Activated naive CD8-positive, alpha-beta T cell treated with anti-CD3 and anti-CD28 coated beads, Interleukin-2, amount 10 ng/mL, durations not matched to agents 7 days and 5 days (primary cell): ENCODE data around the gene GNA15. TPM values are rescaled to one million over a fixed set of nuclear protein-coding genes. Genes with fewer than 3 reads are reported as not detected.

ENCODE experiments used
- ATAC-seq: fragments of 150-1000 bp; cut with Tn5 transposase; one replicate; pipeline ENCODE4 v1.10.0; 2021; ENCODE audit warnings: low read depth, moderate library complexity
- POLR2A ChIA-PET: fragments of 350-600 bp; sonication (Branson Sonifier 250); formaldehyde crosslinking; loops from one replicate; lab custom pipeline; 2021; ENCODE audit warnings: antibody characterized with exemption; lab: Charles Lee
- DNase-seq: peaks from one replicate; pipeline ENCODE4 v3.0.0; 2021
- H3K27ac Mint-ChIP-seq: one replicate; pipeline ENCODE4 v1.8.0; 2022; ENCODE audit warnings: mild to moderate bottlenecking, mixed read lengths
- H3K27me3 Mint-ChIP-seq: one replicate; pipeline ENCODE4 v1.8.0; 2022; ENCODE audit warnings: mild to moderate bottlenecking, moderate library complexity, mixed read lengths
- H3K36me3 Mint-ChIP-seq: one replicate; pipeline ENCODE4 v1.8.0; 2021; ENCODE audit warnings: mild to moderate bottlenecking, mixed read lengths
- H3K4me1 Mint-ChIP-seq: one replicate; pipeline ENCODE4 v1.8.0; 2021; ENCODE audit warnings: mixed read lengths
- H3K4me3 Mint-ChIP-seq: one replicate; pipeline ENCODE4 v1.8.0; 2022; ENCODE audit warnings: mild to moderate bottlenecking, moderate library complexity, mixed read lengths
- H3K9me3 Mint-ChIP-seq: one replicate; pipeline ENCODE4 v1.8.0; 2021; ENCODE audit warnings: mixed read lengths
- total RNA-seq, 2 experiments: library from RNA; stranded (reverse); gene quantifications; one replicate each; pipeline ENCODE4 v1.2.3, GENCODE V29; 2021

Gene GNA15
- total RNA-seq, 2 experiments from 2014 or later = 17.9 to 19.5 TPM

DNA sequence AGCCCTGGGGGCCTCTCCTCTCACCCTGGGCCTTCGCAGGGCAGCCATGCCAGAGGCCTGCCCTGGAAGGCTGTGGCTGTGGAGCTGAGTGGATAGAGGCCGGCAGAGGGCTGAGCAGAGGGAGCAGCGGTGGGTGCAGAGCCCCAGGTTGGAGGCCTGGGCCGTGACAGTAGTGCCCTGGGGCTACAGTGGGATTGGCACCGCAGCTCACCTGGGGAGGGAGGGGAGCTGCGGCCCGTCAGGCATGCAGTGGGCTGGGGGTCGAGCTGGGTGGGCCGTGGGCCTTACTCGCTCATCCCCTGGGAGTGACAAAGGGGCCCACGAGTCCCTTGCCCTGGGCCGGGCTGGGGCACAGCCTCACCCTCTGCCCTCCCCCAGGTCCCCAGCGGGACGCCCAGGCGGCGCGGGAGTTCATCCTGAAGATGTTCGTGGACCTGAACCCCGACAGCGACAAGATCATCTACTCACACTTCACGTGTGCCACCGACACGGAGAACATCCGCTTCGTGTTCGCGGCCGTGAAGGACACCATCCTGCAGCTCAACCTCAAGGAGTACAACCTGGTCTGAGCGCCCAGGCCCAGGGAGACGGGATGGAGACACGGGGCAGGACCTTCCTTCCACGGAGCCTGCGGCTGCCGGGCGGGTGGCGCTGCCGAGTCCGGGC is 15.1 kb upstream of the GNA15 start:
- no peak overlapping the region for H3K27ac Mint-ChIP-seq
- DNase-seq = no peak
- H3K9me3 Mint-ChIP-seq = no peaks in the 10 kb centered on the region
- POLR2A ChIA-PET = no interaction called here
- H3K4me1 Mint-ChIP-seq = no peaks in the 10 kb centered on the region
- ATAC-seq = no peak
- no peaks in the 10 kb centered on the region for H3K36me3 Mint-ChIP-seq
- peaks cover 2% of the 10 kb centered on the region for H3K27me3 Mint-ChIP-seq
- H3K4me3 Mint-ChIP-seq = no peak overlapping the region

DNA sequence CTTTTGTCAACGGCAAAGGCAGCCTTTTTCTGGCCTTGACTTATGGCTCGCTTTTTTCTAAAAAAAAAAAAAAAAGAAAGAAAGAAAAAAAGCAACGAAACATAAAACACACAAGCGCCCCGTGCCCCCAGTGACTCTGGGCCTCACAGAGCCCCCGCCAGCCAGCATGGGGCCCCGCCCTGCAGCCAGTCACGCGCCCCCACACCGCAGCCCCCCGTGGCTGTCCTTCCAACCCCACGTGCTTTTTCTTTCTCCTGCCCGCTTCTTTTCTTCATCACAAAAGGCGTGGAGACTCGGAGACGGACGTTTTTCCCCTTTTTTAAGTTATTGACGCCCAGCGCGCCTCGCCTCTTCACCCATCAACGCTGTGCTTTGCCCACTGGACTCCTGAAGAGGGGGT is 14.4 kb upstream of the GNA15 start:
- DNase-seq (no peak), ATAC-seq (no peak)
- Mint-ChIP-seq H3K27me3 (peaks cover 3% of the 10 kb centered on the region), H3K4me1 (peaks cover 2% of the 10 kb centered on the region), H3K9me3 (no peaks in the 10 kb centered on the region), H3K36me3 (no peaks in the 10 kb centered on the region), H3K27ac (no peak overlapping the region), H3K4me3 (no peak overlapping the region)
- POLR2A ChIA-PET = no interaction called here

DNA sequence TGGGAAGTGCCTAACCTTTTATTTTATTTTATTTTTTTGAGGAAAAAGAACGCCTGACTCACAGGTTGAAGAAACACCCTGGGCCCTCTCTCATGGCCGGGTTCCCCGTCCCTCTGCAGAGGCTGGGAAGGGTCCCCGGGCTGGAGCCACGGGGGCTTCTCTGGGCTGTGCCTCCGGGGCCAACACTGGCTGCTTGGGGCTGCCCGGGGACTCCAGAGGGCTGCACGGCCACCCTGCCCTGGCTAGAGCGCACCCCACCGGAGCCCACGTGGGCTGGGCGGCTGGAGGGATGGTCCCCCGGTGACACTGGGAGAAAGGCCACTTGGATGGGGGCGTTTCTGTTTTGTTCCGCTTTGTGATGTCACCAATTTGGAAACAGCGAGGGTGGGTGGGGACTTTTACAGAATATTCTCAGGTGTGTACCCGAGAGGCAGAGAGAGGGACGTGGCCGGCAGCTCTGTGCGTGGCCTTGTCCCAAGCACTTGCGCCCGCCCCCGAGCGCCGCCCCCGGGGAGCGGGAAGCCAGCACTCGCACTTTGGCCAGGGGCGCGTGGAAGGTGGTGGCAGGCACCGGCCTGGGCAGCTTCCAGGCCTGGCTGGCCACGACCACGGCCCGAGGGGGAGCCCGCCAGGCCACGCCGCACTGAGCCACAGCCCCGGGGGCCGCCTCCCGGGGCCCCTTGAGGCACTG is 13.9 kb upstream of the GNA15 start:
- Mint-ChIP-seq H3K9me3 (no peaks in the 10 kb centered on the region), H3K36me3 (no peaks in the 10 kb centered on the region), H3K27ac (no peak overlapping the region), H3K4me3 (no peak overlapping the region), H3K4me1 (peaks cover 2% of the 10 kb centered on the region), H3K27me3 (peaks cover 3% of the 10 kb centered on the region)
- ATAC-seq (no peak), DNase-seq (no peak)
- POLR2A ChIA-PET = no interaction called here

DNA sequence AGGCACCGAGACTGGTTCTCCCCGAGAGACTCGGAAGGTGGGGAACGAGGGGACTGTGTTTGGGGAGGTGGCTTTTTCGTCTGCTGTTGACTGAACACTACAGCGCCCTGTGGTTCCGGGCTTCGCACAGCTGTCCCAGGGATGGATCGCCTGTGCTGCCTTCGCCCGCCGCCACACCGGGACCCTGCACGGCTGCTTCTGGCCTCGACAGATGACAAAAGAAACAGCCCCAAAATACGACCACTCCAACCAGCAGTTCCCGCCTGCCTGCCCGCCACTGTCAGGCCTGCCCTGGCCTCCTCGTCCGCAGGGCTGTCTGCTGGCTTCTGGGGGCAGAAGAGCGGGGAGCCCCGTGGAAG is 13.3 kb upstream of the GNA15 start:
- POLR2A ChIA-PET = interaction anchor here (0.5 kb wide), 1 partner anchor 157 kb away, joined by 5 read pairs; no protein-coding TSS in a partner anchor
- Mint-ChIP-seq H3K4me3 (no peak overlapping the region), H3K27me3 (peaks cover 3% of the 10 kb centered on the region), H3K36me3 (no peaks in the 10 kb centered on the region), H3K9me3 (no peaks in the 10 kb centered on the region), H3K4me1 (peaks cover 2% of the 10 kb centered on the region), H3K27ac (no peak overlapping the region)
- ATAC-seq (no peak), DNase-seq (no peak)

GRCh38 chr19:3123088-3123721 is 12.6 kb upstream of the GNA15 start:
- H3K9me3 Mint-ChIP-seq = no peaks in the 10 kb centered on the region
- peaks cover 2% of the 10 kb centered on the region for H3K4me1 Mint-ChIP-seq
- H3K27ac Mint-ChIP-seq = no peak overlapping the region
- ATAC-seq = no peak
- POLR2A ChIA-PET = interaction anchor here (0.5 kb wide), 1 partner anchor 158 kb away, joined by 5 read pairs; no protein-coding TSS in a partner anchor
- no peak for DNase-seq
- peaks cover 3% of the 10 kb centered on the region for H3K27me3 Mint-ChIP-seq
- no peak overlapping the region for H3K4me3 Mint-ChIP-seq
- H3K36me3 Mint-ChIP-seq = no peaks in the 10 kb centered on the region

DNA sequence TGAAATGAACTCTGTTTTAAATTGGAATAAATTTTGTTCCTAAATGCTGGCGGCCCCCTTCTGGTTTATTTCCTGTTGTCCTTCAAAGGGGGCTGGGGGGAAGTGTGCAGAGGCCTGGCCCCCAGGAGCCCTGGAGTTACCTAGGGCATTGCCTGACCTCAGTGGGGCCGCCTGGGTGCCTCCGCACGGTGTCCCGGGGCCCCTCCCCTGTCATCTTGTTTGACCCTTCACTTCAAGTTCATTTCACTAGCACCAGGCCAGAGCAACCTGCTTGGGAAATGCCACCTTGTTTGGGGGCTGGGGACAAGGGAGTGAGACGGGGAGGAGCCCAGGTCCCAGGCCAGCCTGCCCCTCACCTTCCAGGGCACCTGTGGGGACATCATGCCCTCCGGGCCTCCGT is 11.9 kb upstream of the GNA15 start:
- POLR2A ChIA-PET = no interaction called here
- no peak for DNase-seq
- Mint-ChIP-seq H3K9me3 (no peaks in the 10 kb centered on the region), H3K36me3 (no peaks in the 10 kb centered on the region), H3K27me3 (peaks cover 3% of the 10 kb centered on the region), H3K4me3 (no peak overlapping the region), H3K27ac (no peak overlapping the region), H3K4me1 (peaks cover 3% of the 10 kb centered on the region)
- ATAC-seq = no peak

DNA sequence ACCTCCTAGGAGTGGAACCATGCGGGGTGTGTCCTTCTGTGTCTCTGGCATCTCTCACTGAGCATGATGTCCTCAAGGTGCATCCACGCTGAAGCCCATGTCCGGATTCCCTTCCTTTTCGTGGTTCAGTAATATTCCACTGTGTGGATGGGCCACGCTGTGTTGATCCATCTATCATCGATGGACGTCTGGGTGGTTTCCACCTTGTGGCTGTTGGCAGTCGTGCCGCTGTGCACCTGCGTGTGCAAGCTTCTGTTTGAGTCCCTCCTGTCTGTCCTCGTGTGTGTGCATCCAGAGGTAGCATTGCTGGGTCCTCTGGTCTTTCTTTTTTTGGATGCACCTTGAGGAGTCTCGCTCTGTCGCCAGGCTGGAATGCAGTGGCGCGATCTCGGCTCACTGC is 11.2 kb upstream of the GNA15 start:
- no peak overlapping the region for H3K4me3 Mint-ChIP-seq
- POLR2A ChIA-PET = no interaction called here

GRCh38 chr19:3125900-3126524 is 9.8 kb upstream of the GNA15 start:
- Mint-ChIP-seq H3K36me3 (no peaks in the 10 kb centered on the region), H3K27me3 (peaks cover 3% of the 10 kb centered on the region), H3K4me1 (peaks cover 7% of the 10 kb centered on the region), H3K9me3 (no peaks in the 10 kb centered on the region), H3K4me3 (no peak overlapping the region), H3K27ac (no peak overlapping the region)
- POLR2A ChIA-PET = interaction anchor here (0.6 kb wide), 1 partner anchor 149 kb away, joined by 3 read pairs; the partner anchor contains the start of gene TLE6
- ATAC-seq (peak; percentile 79), DNase-seq (peak; percentile 76)

More for the DNA sequence above, 11.2 kb upstream of the GNA15 start:
- DNase-seq (no peak), ATAC-seq (no peak)
- H3K36me3 Mint-ChIP-seq = no peaks in the 10 kb centered on the region
- peaks cover 3% of the 10 kb centered on the region for H3K27me3 Mint-ChIP-seq
- no peak overlapping the region for H3K27ac Mint-ChIP-seq
- no peaks in the 10 kb centered on the region for H3K9me3 Mint-ChIP-seq
- peaks cover 6% of the 10 kb centered on the region for H3K4me1 Mint-ChIP-seq

- Mint-ChIP-seq H3K36me3 (no peaks in the 10 kb centered on the region), H3K27me3 (peaks cover 7% of the 10 kb centered on the region), H3K9me3 (no peaks in the 10 kb centered on the region), H3K27ac (no peak overlapping the region), H3K4me1 (peaks cover 25% of the 10 kb centered on the region), H3K4me3 (no peak overlapping the region)
- ATAC-seq (no peak), DNase-seq (no peak)
- POLR2A ChIA-PET = no interaction called here
Observed at GRCh38 chr19:3129112-3129511, 6.7 kb upstream of the GNA15 start.

- no peak for ATAC-seq
- Mint-ChIP-seq H3K27me3 (peaks cover 3% of the 10 kb centered on the region), H3K27ac (peak overlapping the region; percentile 43), H3K4me1 (peaks cover 27% of the 10 kb centered on the region), H3K9me3 (no peaks in the 10 kb centered on the region), H3K36me3 (no peaks in the 10 kb centered on the region), H3K4me3 (no peak overlapping the region)
- no peak for DNase-seq
- POLR2A ChIA-PET = interaction anchor here (0.6 to 1.3 kb wide), 6 partner anchors 12 to 958 kb away, joined by 3 to 5 read pairs (median 4); no protein-coding TSS in a partner anchor
Observed at GRCh38 chr19:3131168-3131567, 4.7 kb upstream of the GNA15 start.

- peaks cover 33% of the 10 kb centered on the region for H3K4me1 Mint-ChIP-seq
- POLR2A ChIA-PET = interaction anchor here (0.9 to 1.6 kb wide), 3 partner anchors 8 to 73 kb away, joined by 3 to 6 read pairs (median 4); partner anchors contain the start of gene TLE5
- no peaks in the 10 kb centered on the region for H3K9me3 Mint-ChIP-seq
- H3K4me3 Mint-ChIP-seq = peak overlapping the region; percentile 73
- H3K27me3 Mint-ChIP-seq = peaks cover 3% of the 10 kb centered on the region
- DNase-seq (peak; percentile 69), ATAC-seq (peak; percentile 92)
- peak overlapping the region; percentile 92 for H3K27ac Mint-ChIP-seq
- peaks cover 5% of the 10 kb centered on the region for H3K36me3 Mint-ChIP-seq
Observed at GRCh38 chr19:3132971-3133792, 2.7 kb upstream of the GNA15 start.

DNA sequence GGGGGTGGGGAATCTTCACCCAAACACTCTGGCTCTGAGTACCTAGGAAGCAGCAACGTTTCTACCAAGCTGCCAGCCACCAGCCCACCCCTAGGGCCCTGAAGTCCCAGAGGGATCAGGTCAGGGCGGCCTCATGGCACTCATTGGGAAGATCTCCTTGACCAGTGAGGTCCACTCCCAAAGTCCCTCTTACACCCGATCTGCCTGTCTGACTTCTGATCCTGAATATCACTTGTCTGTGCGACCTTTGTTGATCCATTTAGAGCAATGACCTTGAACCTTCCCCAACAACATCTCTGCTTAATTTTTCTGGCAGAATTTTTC is 2.1 kb upstream of the GNA15 start:
- Mint-ChIP-seq H3K36me3 (peaks cover 6% of the 10 kb centered on the region), H3K4me3 (peak overlapping the region; percentile 73), H3K27me3 (peaks cover 3% of the 10 kb centered on the region), H3K9me3 (no peaks in the 10 kb centered on the region), H3K4me1 (peaks cover 33% of the 10 kb centered on the region), H3K27ac (peak overlapping the region; percentile 92)
- peak; percentile 38 for ATAC-seq
- no peak for DNase-seq
- POLR2A ChIA-PET = interaction anchor here (0.9 kb wide), 1 partner anchor 73 kb away, joined by 6 read pairs; no protein-coding TSS in a partner anchor
